ENCODE data around the gene PSMD12.

DNA sequence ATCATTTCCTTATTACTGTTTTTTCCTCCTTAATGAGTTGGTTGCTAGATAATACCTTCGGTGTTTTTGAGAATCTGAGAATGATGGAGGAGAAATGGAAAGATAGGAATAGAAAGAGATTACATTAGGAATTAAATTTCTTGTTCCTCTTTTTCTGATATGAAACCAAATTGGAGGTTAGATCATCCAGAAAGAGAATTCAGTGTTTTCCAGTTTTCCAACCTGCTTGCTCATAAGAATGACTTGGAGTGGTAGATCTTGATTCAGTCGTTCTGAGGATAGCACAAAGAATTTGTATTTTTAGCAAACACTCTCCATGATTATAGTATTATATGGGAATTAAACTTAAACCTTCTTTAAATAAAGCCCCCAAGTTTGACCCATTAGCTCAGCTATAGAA is 46.6 kb upstream of the PSMD12 start:
- no peak for TF ChIP-seq JUND (IDR thresholded peaks at IDR 0.05)
- TF ChIP-seq, protein P1, sequence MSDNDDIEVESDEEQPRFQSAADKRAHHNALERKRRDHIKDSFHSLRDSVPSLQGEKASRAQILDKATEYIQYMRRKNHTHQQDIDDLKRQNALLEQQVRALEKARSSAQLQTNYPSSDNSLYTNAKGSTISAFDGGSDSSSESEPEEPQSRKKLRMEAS (IDR thresholded peaks at IDR 0.05; ENCODE audit: low read depth), result no peak
- TF ChIP-seq CTCF (IDR thresholded peaks at IDR 0.05), result no peak
- TF ChIP-seq SMC3 (IDR thresholded peaks at IDR 0.05; ENCODE audit: low read depth, low read length), result no peak
- TF ChIP-seq ZBTB33 (IDR thresholded peaks at IDR 0.05; ENCODE audit: borderline replicate concordance, low read depth), result no peak
- no peak for TF ChIP-seq IRF3 (IDR thresholded peaks at IDR 0.05; ENCODE audit: low read depth, low read length)
- no peak for TF ChIP-seq RFX5 (IDR thresholded peaks at IDR 0.05; ENCODE audit: low read length)
- TF ChIP-seq POLR2AphosphoS5 (IDR thresholded peaks at IDR 0.05; ENCODE audit: low read depth, low read length), result no peak
- no peak for TF ChIP-seq EP300 (IDR thresholded peaks at IDR 0.05; ENCODE audit: borderline replicate concordance in 1 of 2, low read depth in 1 of 2, low read length in 1 of 2)

Data from SK-N-SH (cell line).